NCI-H2107 treated with DMSO at 0.1 percent for 48 hours (cell line): ENCODE measurements around the gene B4GALNT1.
"Not testable (repeated sequence)": the region's sequence is repeated elsewhere in the genome, so short reads cannot be mapped to it uniquely, and the experiment has no call there.

Experiments
- DNase-seq: peaks from one replicate; lab custom pipeline; 2025; ENCODE audit not compliant: unreplicated experiment; lab: John Stamatoyannopoulos, UW

The B4GALNT1 gene

GRCh38 chr12:57638096-57638495, 5.1 kb upstream of the B4GALNT1 start:
- no peak for DNase-seq

- DNase-seq, result no peak
These were observed 4.4 kb upstream of the B4GALNT1 start for GRCh38 chr12:57637364-57637763.

- not testable (repeated sequence) for DNase-seq
These were observed 3.7 kb upstream of the B4GALNT1 start for GRCh38 chr12:57636731-57637130.

GRCh38 chr12:57632073-57632957, 686 bp downstream of the B4GALNT1 start:
- DNase-seq, result no peak

GRCh38 chr12:57631566-57632072, 1.4 kb downstream of the B4GALNT1 start:
- no peak for DNase-seq

GRCh38 chr12:57630891-57631433, 2.0 kb downstream of the B4GALNT1 start:
- no peak for DNase-seq

- DNase-seq, result no peak
These were observed 3.0 kb downstream of the B4GALNT1 start for GRCh38 chr12:57629897-57630471.

GRCh38 chr12:57628280-57629191, 4.5 kb downstream of the B4GALNT1 start:
- no peak for DNase-seq

- DNase-seq, result no peak
These were observed 5.3 kb downstream of the B4GALNT1 start for GRCh38 chr12:57627501-57628279.

GRCh38 chr12:57626921-57627445, 6.0 kb downstream of the B4GALNT1 start:
- DNase-seq, result no peak

GRCh38 chr12:57626111-57626920, 6.7 kb downstream of the B4GALNT1 start:
- no peak for DNase-seq

GRCh38 chr12:57625261-57626032, 7.6 kb downstream of the B4GALNT1 start:
- DNase-seq, result no peak

- DNase-seq, result no peak
These were observed 8.4 kb downstream of the B4GALNT1 start for GRCh38 chr12:57624441-57625220.

GRCh38 chr12:57623811-57624390, 9.1 kb downstream of the B4GALNT1 start:
- no peak for DNase-seq

GRCh38 chr12:57623385-57623784, 9.6 kb downstream of the B4GALNT1 start:
- DNase-seq, result no peak

GRCh38 chr12:57622293-57623245, 10.4 kb downstream of the B4GALNT1 start:
- DNase-seq, result no peak
